HEK293 (cell line): ENCODE results near the gene RBM15B.

Experiments
- ATF2 ChIP-seq: fragments of 450-650 bp; formaldehyde crosslinking; IDR thresholded peaks from 2 replicates; pipeline ENCODE4 v1.5.1; 2016; ENCODE audit warnings: missing biosample characterization, missing genetic modification characterization, low read depth
- ZBTB17 ChIP-seq: fragments of 450-650 bp; formaldehyde crosslinking; IDR thresholded peaks from 2 replicates; pipeline ENCODE4 v1.5.1; 2016; ENCODE audit warnings: missing biosample characterization, missing genetic modification characterization
- ZNF138 ChIP-seq: fragments of 450-650 bp; formaldehyde crosslinking; IDR thresholded peaks from 2 replicates; pipeline ENCODE4 v1.5.1; 2016; ENCODE audit warnings: missing biosample characterization, missing genetic modification characterization, borderline replicate concordance
- ZNF350 ChIP-seq: fragments of 450-650 bp; formaldehyde crosslinking; IDR thresholded peaks from 2 replicates; pipeline ENCODE4 v1.5.0; 2017; ENCODE audit warnings: missing biosample characterization, mild to moderate bottlenecking, missing genetic modification characterization
- ZNF398 ChIP-seq: fragments of 450-650 bp; formaldehyde crosslinking; IDR thresholded peaks from 2 replicates; pipeline ENCODE4 v1.5.1; 2017; ENCODE audit warnings: missing biosample characterization, missing genetic modification characterization
- ZNF514 ChIP-seq: fragments of 450-650 bp; formaldehyde crosslinking; IDR thresholded peaks from 2 replicates; pipeline ENCODE4 v1.5.1; 2016; ENCODE audit warnings: missing biosample characterization, missing genetic modification characterization
- ZNF768 ChIP-seq: fragments of 450-650 bp; formaldehyde crosslinking; IDR thresholded peaks from 2 replicates; pipeline ENCODE4 v1.5.1; 2018; ENCODE audit warnings: missing biosample characterization, mild to moderate bottlenecking, missing genetic modification characterization
- ZNF785 ChIP-seq: fragments of 450-650 bp; formaldehyde crosslinking; IDR thresholded peaks from 2 replicates; pipeline ENCODE4 v1.5.1; 2016; ENCODE audit warnings: missing biosample characterization, missing genetic modification characterization
- ZXDB ChIP-seq: fragments of 450-650 bp; formaldehyde crosslinking; IDR thresholded peaks from 2 replicates; pipeline ENCODE4 v1.5.1; 2016; ENCODE audit warnings: missing biosample characterization, missing genetic modification characterization
- TF ChIP-seq, protein P1 (sequence below): fragments of 450-650 bp; formaldehyde crosslinking; IDR thresholded peaks from 2 replicates; pipeline ENCODE4 v1.5.1; 2016; ENCODE audit warnings: missing biosample characterization, missing genetic modification characterization
- TF ChIP-seq, protein P2 (sequence below): IDR thresholded peaks from 2 replicates; pipeline ENCODE4 v1.6.1; 2011; ENCODE audit warnings: mild to moderate bottlenecking, low read depth, low read length, borderline replicate concordance
- TF ChIP-seq, protein P3 (sequence below): fragments of 450-650 bp; formaldehyde crosslinking; IDR thresholded peaks from 2 replicates; pipeline ENCODE4 v1.5.1; 2016; ENCODE audit warnings: missing biosample characterization, missing genetic modification characterization
- TF ChIP-seq, protein P4 (sequence below): fragments of 450-650 bp; formaldehyde crosslinking; IDR thresholded peaks from 2 replicates; pipeline ENCODE4 v1.5.1; 2016; ENCODE audit warnings: missing biosample characterization, missing genetic modification characterization
- TF ChIP-seq, protein P5 (sequence below): fragments of 450-650 bp; formaldehyde crosslinking; IDR thresholded peaks from 2 replicates; pipeline ENCODE4 v1.5.1; 2016; ENCODE audit warnings: missing biosample characterization, missing genetic modification characterization

DNA sequence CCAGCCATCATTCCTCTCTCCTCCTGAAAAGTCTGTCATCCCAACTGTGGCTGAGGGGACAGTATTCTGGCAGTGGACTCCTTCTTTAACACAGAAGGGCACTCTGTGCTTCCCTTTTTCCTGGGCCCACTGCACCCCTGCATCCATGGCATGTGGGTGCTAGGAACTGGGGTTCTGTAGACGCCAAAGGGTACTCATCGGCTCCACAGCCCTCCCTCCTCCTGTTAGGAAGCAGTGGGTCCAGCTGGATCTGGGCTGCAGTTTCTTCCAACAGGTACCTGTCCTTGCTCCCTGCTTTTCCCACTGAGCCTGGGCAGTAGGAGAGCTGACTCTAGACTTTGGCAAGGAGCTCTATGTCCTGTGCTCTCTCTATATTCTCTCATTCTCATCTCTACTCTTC, 12.4 kb upstream of the RBM15B start:
- TF ChIP-seq, protein P1, sequence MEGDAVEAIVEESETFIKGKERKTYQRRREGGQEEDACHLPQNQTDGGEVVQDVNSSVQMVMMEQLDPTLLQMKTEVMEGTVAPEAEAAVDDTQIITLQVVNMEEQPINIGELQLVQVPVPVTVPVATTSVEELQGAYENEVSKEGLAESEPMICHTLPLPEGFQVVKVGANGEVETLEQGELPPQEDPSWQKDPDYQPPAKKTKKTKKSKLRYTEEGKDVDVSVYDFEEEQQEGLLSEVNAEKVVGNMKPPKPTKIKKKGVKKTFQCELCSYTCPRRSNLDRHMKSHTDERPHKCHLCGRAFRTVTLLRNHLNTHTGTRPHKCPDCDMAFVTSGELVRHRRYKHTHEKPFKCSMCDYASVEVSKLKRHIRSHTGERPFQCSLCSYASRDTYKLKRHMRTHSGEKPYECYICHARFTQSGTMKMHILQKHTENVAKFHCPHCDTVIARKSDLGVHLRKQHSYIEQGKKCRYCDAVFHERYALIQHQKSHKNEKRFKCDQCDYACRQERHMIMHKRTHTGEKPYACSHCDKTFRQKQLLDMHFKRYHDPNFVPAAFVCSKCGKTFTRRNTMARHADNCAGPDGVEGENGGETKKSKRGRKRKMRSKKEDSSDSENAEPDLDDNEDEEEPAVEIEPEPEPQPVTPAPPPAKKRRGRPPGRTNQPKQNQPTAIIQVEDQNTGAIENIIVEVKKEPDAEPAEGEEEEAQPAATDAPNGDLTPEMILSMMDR (tag by site-specific recombination): no peak
- no peak for TF ChIP-seq ZNF138
- no peak for TF ChIP-seq ATF2
- no peak for TF ChIP-seq ZNF785 (tag by site-specific recombination)
- TF ChIP-seq, protein P2, sequence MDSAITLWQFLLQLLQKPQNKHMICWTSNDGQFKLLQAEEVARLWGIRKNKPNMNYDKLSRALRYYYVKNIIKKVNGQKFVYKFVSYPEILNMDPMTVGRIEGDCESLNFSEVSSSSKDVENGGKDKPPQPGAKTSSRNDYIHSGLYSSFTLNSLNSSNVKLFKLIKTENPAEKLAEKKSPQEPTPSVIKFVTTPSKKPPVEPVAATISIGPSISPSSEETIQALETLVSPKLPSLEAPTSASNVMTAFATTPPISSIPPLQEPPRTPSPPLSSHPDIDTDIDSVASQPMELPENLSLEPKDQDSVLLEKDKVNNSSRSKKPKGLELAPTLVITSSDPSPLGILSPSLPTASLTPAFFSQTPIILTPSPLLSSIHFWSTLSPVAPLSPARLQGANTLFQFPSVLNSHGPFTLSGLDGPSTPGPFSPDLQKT: no peak
- TF ChIP-seq ZNF514 (tag by site-specific recombination): no peak
- TF ChIP-seq, protein P3, sequence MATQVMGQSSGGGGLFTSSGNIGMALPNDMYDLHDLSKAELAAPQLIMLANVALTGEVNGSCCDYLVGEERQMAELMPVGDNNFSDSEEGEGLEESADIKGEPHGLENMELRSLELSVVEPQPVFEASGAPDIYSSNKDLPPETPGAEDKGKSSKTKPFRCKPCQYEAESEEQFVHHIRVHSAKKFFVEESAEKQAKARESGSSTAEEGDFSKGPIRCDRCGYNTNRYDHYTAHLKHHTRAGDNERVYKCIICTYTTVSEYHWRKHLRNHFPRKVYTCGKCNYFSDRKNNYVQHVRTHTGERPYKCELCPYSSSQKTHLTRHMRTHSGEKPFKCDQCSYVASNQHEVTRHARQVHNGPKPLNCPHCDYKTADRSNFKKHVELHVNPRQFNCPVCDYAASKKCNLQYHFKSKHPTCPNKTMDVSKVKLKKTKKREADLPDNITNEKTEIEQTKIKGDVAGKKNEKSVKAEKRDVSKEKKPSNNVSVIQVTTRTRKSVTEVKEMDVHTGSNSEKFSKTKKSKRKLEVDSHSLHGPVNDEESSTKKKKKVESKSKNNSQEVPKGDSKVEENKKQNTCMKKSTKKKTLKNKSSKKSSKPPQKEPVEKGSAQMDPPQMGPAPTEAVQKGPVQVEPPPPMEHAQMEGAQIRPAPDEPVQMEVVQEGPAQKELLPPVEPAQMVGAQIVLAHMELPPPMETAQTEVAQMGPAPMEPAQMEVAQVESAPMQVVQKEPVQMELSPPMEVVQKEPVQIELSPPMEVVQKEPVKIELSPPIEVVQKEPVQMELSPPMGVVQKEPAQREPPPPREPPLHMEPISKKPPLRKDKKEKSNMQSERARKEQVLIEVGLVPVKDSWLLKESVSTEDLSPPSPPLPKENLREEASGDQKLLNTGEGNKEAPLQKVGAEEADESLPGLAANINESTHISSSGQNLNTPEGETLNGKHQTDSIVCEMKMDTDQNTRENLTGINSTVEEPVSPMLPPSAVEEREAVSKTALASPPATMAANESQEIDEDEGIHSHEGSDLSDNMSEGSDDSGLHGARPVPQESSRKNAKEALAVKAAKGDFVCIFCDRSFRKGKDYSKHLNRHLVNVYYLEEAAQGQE: no peak
- no peak for TF ChIP-seq ZNF350
- TF ChIP-seq ZNF768 (tag by site-specific recombination): no peak
- TF ChIP-seq ZBTB17 (tag by site-specific recombination): no peak
- TF ChIP-seq ZNF398: no peak
- TF ChIP-seq ZXDB: no peak
- TF ChIP-seq, protein P4, sequence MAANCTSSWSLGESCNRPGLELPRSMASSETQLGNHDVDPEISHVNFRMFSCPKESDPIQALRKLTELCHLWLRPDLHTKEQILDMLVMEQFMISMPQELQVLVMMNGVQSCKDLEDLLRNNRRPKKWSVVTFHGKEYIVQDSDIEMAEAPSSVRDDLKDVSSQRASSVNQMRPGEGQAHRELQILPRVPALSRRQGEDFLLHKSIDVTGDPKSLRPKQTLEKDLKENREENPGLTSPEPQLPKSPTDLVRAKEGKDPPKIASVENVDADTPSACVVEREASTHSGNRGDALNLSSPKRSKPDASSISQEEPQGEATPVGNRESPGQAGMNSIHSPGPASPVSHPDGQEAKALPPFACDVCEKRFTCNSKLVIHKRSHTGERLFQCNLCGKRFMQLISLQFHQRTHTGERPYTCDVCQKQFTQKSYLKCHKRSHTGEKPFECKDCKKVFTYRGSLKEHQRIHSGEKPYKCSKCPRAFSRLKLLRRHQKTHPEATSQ (tag by site-specific recombination): no peak
- TF ChIP-seq, protein P5, sequence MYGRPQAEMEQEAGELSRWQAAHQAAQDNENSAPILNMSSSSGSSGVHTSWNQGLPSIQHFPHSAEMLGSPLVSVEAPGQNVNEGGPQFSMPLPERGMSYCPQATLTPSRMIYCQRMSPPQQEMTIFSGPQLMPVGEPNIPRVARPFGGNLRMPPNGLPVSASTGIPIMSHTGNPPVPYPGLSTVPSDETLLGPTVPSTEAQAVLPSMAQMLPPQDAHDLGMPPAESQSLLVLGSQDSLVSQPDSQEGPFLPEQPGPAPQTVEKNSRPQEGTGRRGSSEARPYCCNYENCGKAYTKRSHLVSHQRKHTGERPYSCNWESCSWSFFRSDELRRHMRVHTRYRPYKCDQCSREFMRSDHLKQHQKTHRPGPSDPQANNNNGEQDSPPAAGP (tag by site-specific recombination): no peak
